Astrocyte (in vitro differentiated cells and primary cell): ENCODE measurements around the gene SYNM. TPM values are rescaled to one million over a fixed set of nuclear protein-coding genes. Genes with fewer than 3 reads are reported as not detected.

Source experiments
- DNase-seq: peaks from one replicate; pipeline ENCODE4 v3.0.0-alpha.2; 2010; ENCODE audit warnings: low read depth
- FAIRE-seq: peaks from 2 replicates; lab custom pipeline; 2011; peaks lifted over from hg19 to GRCh38; lab: Jason Lieb, UNC
- H2AFZ ChIP-seq: 2 replicates; pipeline ENCODE4 v1.6.0; 2012; ENCODE audit warnings: low read depth, low read length, inconsistent platforms
- H3K27ac ChIP-seq: 2 replicates; pipeline ENCODE4 v1.5.1; 2011; ENCODE audit warnings: low read depth, low read length, inconsistent platforms
- H3K27me3 ChIP-seq: 2 replicates; pipeline ENCODE4 v1.6.0; 2011; ENCODE audit warnings: low read length, inconsistent platforms; ENCODE audit not compliant: insufficient read depth
- H3K36me3 ChIP-seq: 2 replicates; pipeline ENCODE4 v1.5.1; 2011; ENCODE audit warnings: low read length, inconsistent platforms; ENCODE audit not compliant: insufficient read depth
- H3K4me1 ChIP-seq: 2 replicates; pipeline ENCODE4 v1.5.1; 2011; ENCODE audit warnings: low read length, inconsistent platforms; ENCODE audit not compliant: insufficient read depth
- H3K4me2 ChIP-seq: 2 replicates; pipeline ENCODE4 v1.6.0; 2012; ENCODE audit warnings: low read length, inconsistent platforms
- H3K4me3 ChIP-seq: 2 replicates; pipeline ENCODE4 v1.5.1; 2011; ENCODE audit warnings: low read depth, mild to moderate bottlenecking, low read length, inconsistent platforms; ENCODE audit not compliant: insufficient read depth
- H3K79me2 ChIP-seq: 2 replicates; pipeline ENCODE4 v1.6.0; 2012; ENCODE audit warnings: mild to moderate bottlenecking, low read length, inconsistent platforms; ENCODE audit not compliant: insufficient read depth
- H3K9ac ChIP-seq: 2 replicates; pipeline ENCODE4 v1.6.0; 2012; ENCODE audit warnings: mild to moderate bottlenecking, low read length, inconsistent platforms
- H3K9me3 ChIP-seq: 2 replicates; pipeline ENCODE4 v1.5.1; 2012; ENCODE audit warnings: low read depth, mild to moderate bottlenecking, low read length, inconsistent platforms; ENCODE audit not compliant: insufficient read depth
- H4K20me1 ChIP-seq: 2 replicates; pipeline ENCODE4 v1.6.0; 2012; ENCODE audit warnings: low read length, inconsistent platforms; ENCODE audit not compliant: insufficient read depth
- H3K27ac Mint-ChIP-seq: one replicate; pipeline ENCODE4 v1.8.0; 2021; ENCODE audit warnings: mild to moderate bottlenecking, mixed read lengths; ENCODE audit not compliant: unreplicated experiment
- H3K27me3 Mint-ChIP-seq: one replicate; pipeline ENCODE4 v1.8.0; 2021; ENCODE audit warnings: low read depth, mixed read lengths; ENCODE audit not compliant: unreplicated experiment
- H3K36me3 Mint-ChIP-seq: one replicate; pipeline ENCODE4 v1.8.0; 2021; ENCODE audit warnings: low read depth, mixed read lengths; ENCODE audit not compliant: unreplicated experiment
- H3K4me1 Mint-ChIP-seq: one replicate; pipeline ENCODE4 v1.8.0; 2021; ENCODE audit warnings: low read depth, mixed read lengths; ENCODE audit not compliant: unreplicated experiment
- H3K4me3 Mint-ChIP-seq: one replicate; pipeline ENCODE4 v1.8.0; 2021; ENCODE audit warnings: mild to moderate bottlenecking, moderate library complexity, mixed read lengths; ENCODE audit not compliant: unreplicated experiment
- H3K9me3 Mint-ChIP-seq: one replicate; pipeline ENCODE4 v1.8.0; 2021; ENCODE audit warnings: mild to moderate bottlenecking, mixed read lengths; ENCODE audit not compliant: unreplicated experiment
- EZH2 ChIP-seq: IDR thresholded peaks from 2 replicates; pipeline ENCODE4 v1.6.1; 2012; ENCODE audit warnings: mild to moderate bottlenecking, low read length, inconsistent platforms; ENCODE audit not compliant: insufficient read depth
- total RNA-seq: library from RNA; stranded (reverse); gene quantifications from 2 replicates; pipeline ENCODE4 v1.2.1, GENCODE V29; 2021
- TF ChIP-seq, protein P1 (sequence below): IDR thresholded peaks from 2 replicates; pipeline ENCODE4 v1.5.1; 2011; ENCODE audit warnings: low read depth, mild to moderate bottlenecking, inconsistent platforms, low read length, moderate library complexity; ENCODE audit not compliant: insufficient read depth

Gene SYNM
- total RNA-seq, 1 donor from 2014 or later, result 9.7 TPM

GRCh38 chr15:99087405-99087943 lies 17.4 kb upstream of the SYNM start:
- Histone ChIP-seq H3K27ac (no peak overlapping the region), H3K4me1 (peaks cover 4% of the 10 kb centered on the region), H3K4me2 (no peak overlapping the region), H3K9ac (no peak overlapping the region), H2AFZ (no peak overlapping the region), H3K4me3 (no peak overlapping the region), H3K36me3 (no peaks in the 10 kb centered on the region), H4K20me1 (no peaks in the 10 kb centered on the region), H3K9me3 (peaks cover 2% of the 10 kb centered on the region), H3K27me3 (no peaks in the 10 kb centered on the region), H3K79me2 (no peaks in the 10 kb centered on the region)
- H3K9me3 Mint-ChIP-seq, result peaks cover 7% of the 10 kb centered on the region
- H3K27ac Mint-ChIP-seq, result no peak overlapping the region
- DNase-seq (no peak), FAIRE-seq (no peak)
- H3K4me3 Mint-ChIP-seq, result no peak overlapping the region
- H3K36me3 Mint-ChIP-seq, result peaks cover 3% of the 10 kb centered on the region
- TF ChIP-seq, protein P1, sequence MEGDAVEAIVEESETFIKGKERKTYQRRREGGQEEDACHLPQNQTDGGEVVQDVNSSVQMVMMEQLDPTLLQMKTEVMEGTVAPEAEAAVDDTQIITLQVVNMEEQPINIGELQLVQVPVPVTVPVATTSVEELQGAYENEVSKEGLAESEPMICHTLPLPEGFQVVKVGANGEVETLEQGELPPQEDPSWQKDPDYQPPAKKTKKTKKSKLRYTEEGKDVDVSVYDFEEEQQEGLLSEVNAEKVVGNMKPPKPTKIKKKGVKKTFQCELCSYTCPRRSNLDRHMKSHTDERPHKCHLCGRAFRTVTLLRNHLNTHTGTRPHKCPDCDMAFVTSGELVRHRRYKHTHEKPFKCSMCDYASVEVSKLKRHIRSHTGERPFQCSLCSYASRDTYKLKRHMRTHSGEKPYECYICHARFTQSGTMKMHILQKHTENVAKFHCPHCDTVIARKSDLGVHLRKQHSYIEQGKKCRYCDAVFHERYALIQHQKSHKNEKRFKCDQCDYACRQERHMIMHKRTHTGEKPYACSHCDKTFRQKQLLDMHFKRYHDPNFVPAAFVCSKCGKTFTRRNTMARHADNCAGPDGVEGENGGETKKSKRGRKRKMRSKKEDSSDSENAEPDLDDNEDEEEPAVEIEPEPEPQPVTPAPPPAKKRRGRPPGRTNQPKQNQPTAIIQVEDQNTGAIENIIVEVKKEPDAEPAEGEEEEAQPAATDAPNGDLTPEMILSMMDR, result no peak
- no peak for TF ChIP-seq EZH2
- no peaks in the 10 kb centered on the region for H3K27me3 Mint-ChIP-seq
- H3K4me1 Mint-ChIP-seq, result peaks cover 2% of the 10 kb centered on the region

DNA sequence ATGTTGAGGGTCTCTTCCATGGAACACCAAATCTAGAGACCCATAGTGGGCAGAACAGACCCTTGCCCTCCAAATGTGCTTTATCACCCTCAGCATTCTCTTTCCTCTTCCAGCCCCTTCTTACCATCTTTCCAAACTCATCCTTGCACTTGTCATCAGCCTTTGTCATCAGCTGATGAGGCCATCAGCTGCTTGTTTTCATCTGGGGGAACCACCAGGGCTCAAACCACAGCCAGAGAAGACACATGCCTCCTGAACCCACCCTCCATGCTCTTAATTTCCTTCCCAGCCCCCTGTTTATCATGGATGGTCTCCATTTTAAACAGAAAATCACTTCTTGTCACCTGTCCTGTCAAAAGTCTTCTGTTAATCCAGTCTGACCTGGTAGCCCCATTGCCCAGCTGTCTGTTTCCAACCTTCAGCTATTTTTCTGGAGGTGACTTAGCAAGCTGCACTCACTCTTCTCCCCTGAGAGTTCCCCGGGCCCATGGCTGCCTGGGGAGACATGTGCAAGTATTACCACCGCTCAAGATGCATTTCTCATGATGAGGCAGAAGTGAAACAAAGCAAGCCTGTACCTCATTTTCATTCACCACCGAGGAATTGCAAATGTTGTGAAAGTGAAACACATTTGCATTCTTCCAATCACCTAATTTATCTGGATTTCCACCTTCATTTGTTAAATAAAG lies 14.7 kb upstream of the SYNM start:
- no peaks in the 10 kb centered on the region for H3K36me3 ChIP-seq
- TF ChIP-seq EZH2, result no peak
- TF ChIP-seq, protein P1, result no peak
- Mint-ChIP-seq H3K9me3 (no peaks in the 10 kb centered on the region), H3K4me1 (peaks cover 2% of the 10 kb centered on the region), H3K27ac (no peak overlapping the region), H3K27me3 (peaks cover 3% of the 10 kb centered on the region), H3K36me3 (no peaks in the 10 kb centered on the region), H3K4me3 (peak overlapping the region; percentile 1)
- no peak overlapping the region for H3K9ac ChIP-seq
- no peak overlapping the region for H3K27ac ChIP-seq
- no peak overlapping the region for H2AFZ ChIP-seq
- FAIRE-seq, result no peak
- H3K27me3 ChIP-seq, result no peaks in the 10 kb centered on the region
- no peaks in the 10 kb centered on the region for H3K9me3 ChIP-seq
- no peak overlapping the region for H3K4me2 ChIP-seq
- H3K4me3 ChIP-seq, result no peak overlapping the region
- H4K20me1 ChIP-seq, result no peaks in the 10 kb centered on the region
- peaks cover 4% of the 10 kb centered on the region for H3K4me1 ChIP-seq
- no peak for DNase-seq
- H3K79me2 ChIP-seq, result no peaks in the 10 kb centered on the region

DNA sequence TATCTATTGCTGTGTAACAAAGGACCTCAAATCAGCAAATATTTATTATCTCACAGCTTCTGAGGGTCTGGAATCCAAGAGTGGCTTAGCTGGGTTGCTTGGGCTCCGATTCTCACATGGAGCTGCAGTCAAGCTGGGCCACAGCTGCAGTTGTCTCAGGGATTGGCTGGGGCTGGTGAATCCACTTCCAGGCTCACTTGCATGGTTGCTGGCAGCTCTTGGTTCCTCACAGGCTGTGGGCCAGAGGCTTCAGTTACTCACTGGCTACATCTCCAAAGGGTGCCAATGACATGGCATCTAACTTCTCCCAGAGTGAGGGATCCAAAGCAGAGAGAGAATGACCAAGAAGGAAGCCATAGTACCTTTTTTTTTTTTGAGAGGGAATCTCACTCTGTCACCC lies 13.9 kb upstream of the SYNM start:
- no peak for TF ChIP-seq EZH2
- TF ChIP-seq, protein P1, result no peak
- Histone ChIP-seq H3K27me3 (no peaks in the 10 kb centered on the region), H3K27ac (no peak overlapping the region), H3K4me2 (no peak overlapping the region), H3K9me3 (no peaks in the 10 kb centered on the region), H3K4me1 (peaks cover under 1% of the 10 kb centered on the region), H3K9ac (no peak overlapping the region), H3K4me3 (no peak overlapping the region), H3K36me3 (no peaks in the 10 kb centered on the region), H2AFZ (no peak overlapping the region), H4K20me1 (no peaks in the 10 kb centered on the region), H3K79me2 (no peaks in the 10 kb centered on the region)
- peaks cover 7% of the 10 kb centered on the region for H3K27me3 Mint-ChIP-seq
- no peaks in the 10 kb centered on the region for H3K9me3 Mint-ChIP-seq
- FAIRE-seq (no peak), DNase-seq (no peak)
- no peaks in the 10 kb centered on the region for H3K36me3 Mint-ChIP-seq
- no peak overlapping the region for H3K27ac Mint-ChIP-seq
- no peaks in the 10 kb centered on the region for H3K4me1 Mint-ChIP-seq
- H3K4me3 Mint-ChIP-seq, result no peak overlapping the region
